GM18951 (cell line): ENCODE results near the gene SH3YL1.

ENCODE experiments used
- POLR2A ChIP-seq: IDR thresholded peaks from 4 replicates; pipeline ENCODE4 v1.6.1; 2011; ENCODE audit warnings: mild to moderate bottlenecking; ENCODE audit not compliant: insufficient read length, insufficient read depth; ENCODE audit errors: extremely low read depth
- in situ Hi-C: fragments of 300-500 bp; cut with MboI; formaldehyde crosslinking; loops from one replicate; pipeline ENCODE4 v1.12.0; 2022; ENCODE audit warnings: low sequenced_read_pairs, mixed read lengths, inconsistent platforms; ENCODE audit not compliant: unreplicated experiment

Gene SH3YL1

GRCh38 chr2:211486-212184 is 52.2 kb downstream of the SH3YL1 start:
- no peak for TF ChIP-seq POLR2A
- in situ Hi-C loops = no loop called here

- in situ Hi-C loops = no loop called here
- no peak for TF ChIP-seq POLR2A
Observed at GRCh38 chr2:210660-211059, 53.2 kb downstream of the SH3YL1 start.

DNA sequence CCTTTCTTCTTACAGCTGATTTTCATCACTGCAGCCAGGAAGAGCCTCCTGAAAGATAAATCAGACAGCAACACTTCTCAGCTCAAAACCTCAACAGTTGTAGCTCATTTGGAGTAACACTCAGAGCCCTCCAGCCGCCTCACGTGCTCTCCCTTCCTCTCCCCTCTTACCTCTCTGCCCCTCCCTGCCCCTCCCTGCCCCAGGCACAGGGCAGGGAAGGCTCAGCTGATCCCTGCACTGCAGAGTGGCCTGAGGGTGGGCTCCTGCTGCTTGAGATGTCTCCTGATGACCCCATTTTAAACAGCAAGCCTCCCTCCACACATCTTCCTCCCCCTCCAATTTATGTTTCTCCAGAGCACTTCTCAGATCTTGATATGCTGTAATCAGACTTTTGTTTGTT is 54.4 kb downstream of the SH3YL1 start:
- in situ Hi-C loops = no loop called here
- TF ChIP-seq POLR2A = no peak

DNA sequence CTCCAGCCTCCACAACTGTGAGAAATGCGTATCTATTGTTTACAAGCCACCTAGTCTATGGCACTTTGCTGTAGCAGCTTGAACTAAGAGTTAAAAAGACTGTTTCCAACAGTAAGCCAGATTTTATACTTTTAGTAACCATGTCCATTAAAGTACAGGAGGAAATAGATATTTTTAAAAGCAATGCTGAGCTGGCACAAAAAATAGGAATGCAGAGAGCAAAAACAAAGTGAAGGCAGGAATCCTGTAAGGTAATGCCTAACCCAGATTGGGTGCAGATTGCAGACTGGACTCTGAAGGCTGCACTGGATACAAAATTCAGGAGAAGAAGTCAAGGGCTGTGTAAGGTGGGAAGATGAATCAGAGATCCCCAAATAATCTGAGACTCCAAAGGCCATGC is 55.5 kb downstream of the SH3YL1 start:
- in situ Hi-C loops = no loop called here
- TF ChIP-seq POLR2A = no peak

- in situ Hi-C loops = no loop called here
- TF ChIP-seq POLR2A = no peak
Observed at GRCh38 chr2:203984-204383, 59.8 kb downstream of the SH3YL1 start.

DNA sequence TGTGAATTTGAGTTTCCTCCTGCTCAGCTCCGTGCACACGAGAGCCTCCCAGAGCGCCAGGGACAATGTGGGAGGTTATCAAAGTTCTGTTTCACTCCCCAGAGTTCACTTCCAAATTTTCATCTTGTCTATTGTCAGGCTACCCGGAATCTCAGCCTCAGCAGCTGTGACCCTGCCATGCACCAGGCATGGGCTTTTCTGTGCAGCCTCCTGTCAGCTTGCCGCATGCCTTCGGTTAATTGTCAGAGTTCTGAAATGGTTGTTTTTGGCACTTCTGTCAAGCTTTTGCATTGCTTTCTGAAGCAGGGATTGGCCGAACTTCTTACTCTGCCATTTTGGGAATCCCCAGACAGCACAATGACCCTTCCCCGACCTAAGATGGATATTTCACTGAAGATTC is 60.4 kb downstream of the SH3YL1 start:
- no peak for TF ChIP-seq POLR2A
- in situ Hi-C loops = no loop called here

DNA sequence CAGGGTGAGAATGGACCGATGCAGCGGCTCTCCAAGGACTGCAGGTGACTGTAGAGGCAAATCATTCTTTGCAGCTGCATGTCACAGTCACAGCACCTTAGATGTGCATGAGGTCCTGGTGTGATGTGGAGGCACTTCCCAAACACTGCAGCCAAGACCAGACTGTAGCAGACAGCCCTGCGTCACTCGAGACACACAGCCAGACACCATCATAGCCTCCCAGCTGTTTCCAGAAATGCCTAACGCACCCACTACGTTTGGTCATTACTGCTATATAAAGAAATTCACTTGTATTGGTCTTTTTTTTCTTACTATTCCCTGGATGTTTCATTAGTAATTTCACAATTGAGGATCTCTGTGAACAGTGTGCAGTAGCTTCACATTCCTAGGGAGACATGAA is 60.9 kb downstream of the SH3YL1 start:
- in situ Hi-C loops = no loop called here
- TF ChIP-seq POLR2A = no peak

GRCh38 chr2:201648-202433 is 62.0 kb downstream of the SH3YL1 start:
- in situ Hi-C loops = no loop called here
- no peak for TF ChIP-seq POLR2A

GRCh38 chr2:199041-199966 is 64.5 kb downstream of the SH3YL1 start:
- no peak for TF ChIP-seq POLR2A
- in situ Hi-C loops = no loop called here

GRCh38 chr2:196406-196805 is 67.4 kb downstream of the SH3YL1 start:
- no peak for TF ChIP-seq POLR2A
- in situ Hi-C loops = no loop called here

GRCh38 chr2:195932-196331 is 67.9 kb downstream of the SH3YL1 start:
- TF ChIP-seq POLR2A = no peak
- in situ Hi-C loops = no loop called here

DNA sequence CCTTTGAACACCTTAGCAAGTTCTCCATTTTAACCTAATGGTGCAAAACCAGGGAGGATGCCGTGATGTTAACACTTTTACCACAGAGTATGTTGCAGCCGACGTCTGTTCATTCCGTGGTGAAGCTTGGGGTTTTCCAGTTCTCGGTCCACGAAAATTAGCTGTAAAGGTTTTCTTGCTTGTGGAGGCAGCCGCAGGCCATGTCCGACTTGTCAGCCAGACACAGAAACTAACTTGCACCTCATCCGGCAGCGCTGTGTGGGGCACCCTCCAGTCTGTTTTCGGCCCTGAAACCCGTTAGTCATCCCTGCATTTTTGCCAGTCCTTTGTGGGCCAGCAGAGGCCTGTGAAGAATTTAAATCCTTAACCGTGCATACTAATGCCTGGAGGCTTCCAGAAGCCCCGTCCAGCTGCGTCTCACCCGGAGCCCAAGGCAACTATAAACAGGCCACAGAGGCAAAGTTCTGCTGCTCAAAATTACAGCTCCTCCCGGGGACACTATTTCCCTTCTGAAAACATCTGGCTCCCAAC is 70.6 kb downstream of the SH3YL1 start:
- no peak for TF ChIP-seq POLR2A
- in situ Hi-C loops = no loop called here

- no peak for TF ChIP-seq POLR2A
- in situ Hi-C loops = no loop called here
Observed at GRCh38 chr2:191311-192190, 72.3 kb downstream of the SH3YL1 start.

DNA sequence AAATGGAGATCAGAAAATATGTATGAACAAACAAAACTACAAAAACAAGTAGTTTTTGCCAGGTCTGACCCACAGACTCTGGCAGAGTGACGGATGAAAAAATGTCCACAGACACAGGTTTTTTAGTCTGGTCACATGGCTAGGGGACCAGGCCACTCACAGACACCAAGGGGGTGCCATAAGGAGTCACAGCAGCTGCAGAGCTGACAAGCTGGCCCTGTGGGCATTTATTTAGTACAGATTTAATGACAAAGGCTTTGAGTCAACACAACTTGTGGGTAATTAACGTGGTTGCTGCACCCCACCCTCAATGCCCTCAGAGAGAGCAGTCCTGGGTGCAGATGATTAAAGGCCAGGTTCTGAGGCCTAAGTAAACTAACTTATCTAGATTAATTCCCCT is 76.0 kb downstream of the SH3YL1 start:
- no peak for TF ChIP-seq POLR2A
- in situ Hi-C loops = no loop called here
